ENCODE results near the gene ITPKB.

Gene ITPKB

GRCh38 chr1:226782845-226783601 is 43.9 kb upstream of the ITPKB start:
- TF ChIP-seq, protein P1, sequence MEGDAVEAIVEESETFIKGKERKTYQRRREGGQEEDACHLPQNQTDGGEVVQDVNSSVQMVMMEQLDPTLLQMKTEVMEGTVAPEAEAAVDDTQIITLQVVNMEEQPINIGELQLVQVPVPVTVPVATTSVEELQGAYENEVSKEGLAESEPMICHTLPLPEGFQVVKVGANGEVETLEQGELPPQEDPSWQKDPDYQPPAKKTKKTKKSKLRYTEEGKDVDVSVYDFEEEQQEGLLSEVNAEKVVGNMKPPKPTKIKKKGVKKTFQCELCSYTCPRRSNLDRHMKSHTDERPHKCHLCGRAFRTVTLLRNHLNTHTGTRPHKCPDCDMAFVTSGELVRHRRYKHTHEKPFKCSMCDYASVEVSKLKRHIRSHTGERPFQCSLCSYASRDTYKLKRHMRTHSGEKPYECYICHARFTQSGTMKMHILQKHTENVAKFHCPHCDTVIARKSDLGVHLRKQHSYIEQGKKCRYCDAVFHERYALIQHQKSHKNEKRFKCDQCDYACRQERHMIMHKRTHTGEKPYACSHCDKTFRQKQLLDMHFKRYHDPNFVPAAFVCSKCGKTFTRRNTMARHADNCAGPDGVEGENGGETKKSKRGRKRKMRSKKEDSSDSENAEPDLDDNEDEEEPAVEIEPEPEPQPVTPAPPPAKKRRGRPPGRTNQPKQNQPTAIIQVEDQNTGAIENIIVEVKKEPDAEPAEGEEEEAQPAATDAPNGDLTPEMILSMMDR (IDR thresholded peaks at IDR 0.05; ENCODE audit: borderline replicate concordance, insufficient read depth, low read depth, low read length): no peak
- no peak overlapping the region for H3K4me3 ChIP-seq (ENCODE audit: low read depth, low read length)

DNA sequence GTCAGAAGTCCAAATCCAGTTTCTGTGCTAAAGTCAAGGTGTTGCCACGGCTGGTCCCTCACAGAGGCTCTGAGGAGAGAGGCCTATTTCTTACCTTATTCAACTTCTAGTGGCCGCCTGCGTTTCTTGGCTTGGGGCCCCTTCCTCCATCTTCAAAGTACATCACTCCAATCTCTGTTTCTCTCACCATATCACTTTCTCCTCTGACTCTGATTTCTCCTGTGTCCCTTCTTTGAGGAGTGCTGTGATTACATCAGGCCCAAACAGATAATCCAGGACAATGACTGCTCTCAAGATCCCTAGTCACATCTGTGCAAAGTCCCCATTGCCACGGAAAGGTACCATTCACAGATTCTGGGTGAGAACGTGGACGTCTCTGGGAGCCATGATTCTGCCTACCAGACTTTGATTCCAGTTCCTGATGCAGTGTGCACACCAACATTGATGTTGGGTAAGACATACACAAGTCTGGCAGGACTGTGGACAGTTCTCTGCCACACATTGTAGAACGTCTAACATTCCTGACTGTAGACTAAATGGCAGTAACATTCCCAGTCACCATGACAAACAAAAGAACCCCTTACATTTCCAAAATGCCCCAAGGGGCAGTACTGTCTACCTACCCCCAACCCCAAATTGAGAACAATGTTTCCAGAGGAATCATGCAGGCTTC is 43.0 kb upstream of the ITPKB start:
- TF ChIP-seq, protein P1 (IDR thresholded peaks at IDR 0.05; ENCODE audit: borderline replicate concordance, insufficient read depth, low read depth, low read length): no peak
- H3K4me3 ChIP-seq (ENCODE audit: low read depth, low read length): no peak overlapping the region

GRCh38 chr1:226779561-226779960 is 40.5 kb upstream of the ITPKB start:
- H3K4me3 ChIP-seq (ENCODE audit: low read depth, low read length): no peak overlapping the region
- TF ChIP-seq, protein P1 (IDR thresholded peaks at IDR 0.05; ENCODE audit: borderline replicate concordance, insufficient read depth, low read depth, low read length): no peak

DNA sequence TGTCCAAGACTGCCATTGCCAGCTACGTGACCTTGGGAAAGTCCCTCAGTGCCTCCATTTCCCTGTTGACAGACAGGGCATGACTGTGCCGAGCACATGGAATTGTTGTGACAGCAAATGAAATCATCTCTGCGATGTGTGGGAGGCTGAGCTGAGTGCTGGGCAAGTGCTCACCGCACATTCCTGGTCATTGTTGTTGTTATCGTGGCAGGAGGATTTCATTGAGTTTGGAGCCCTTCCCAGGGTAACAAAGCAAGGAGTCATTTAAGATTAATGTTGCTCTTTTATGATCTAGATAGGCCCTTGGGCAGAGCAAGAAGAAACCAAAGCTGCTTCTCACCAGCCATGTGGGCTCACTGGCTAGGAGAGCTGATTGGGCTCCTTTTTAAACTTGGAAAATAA is 39.6 kb upstream of the ITPKB start:
- H3K4me3 ChIP-seq (ENCODE audit: low read depth, low read length): no peak overlapping the region
- TF ChIP-seq, protein P1 (IDR thresholded peaks at IDR 0.05; ENCODE audit: borderline replicate concordance, insufficient read depth, low read depth, low read length): no peak

GRCh38 chr1:226776975-226777374 is 37.9 kb upstream of the ITPKB start:
- TF ChIP-seq, protein P1 (IDR thresholded peaks at IDR 0.05; ENCODE audit: borderline replicate concordance, insufficient read depth, low read depth, low read length): no peak
- H3K4me3 ChIP-seq (ENCODE audit: low read depth, low read length): no peak overlapping the region

GRCh38 chr1:226776066-226776465 is 37.0 kb upstream of the ITPKB start:
- H3K4me3 ChIP-seq (ENCODE audit: low read depth, low read length): no peak overlapping the region
- TF ChIP-seq, protein P1 (IDR thresholded peaks at IDR 0.05; ENCODE audit: borderline replicate concordance, insufficient read depth, low read depth, low read length): no peak
